Stimulated activated CD8-positive, alpha-beta memory T cell treated with anti-CD3 and anti-CD28 coated beads, Interleukin-12 subunit alpha, Interleukin-12 subunit beta, amount 100 ng/mL, for 24 hours (primary cell): ENCODE data around the gene CCDC33.

Experiments
- DNase-seq: peaks from one replicate; pipeline ENCODE4 v3.0.0-alpha.2; 2020; ENCODE audit errors: extremely low read depth

Gene CCDC33

GRCh38 chr15:74235962-74236361 is at the start of gene CCDC33:
TSS of gene CCDC33 (plus strand) at chr15:74236326. CDS start at chr15:74236720, 394 bp downstream.
- DNase-seq = no peak

- DNase-seq = no peak
Observed at GRCh38 chr15:74188216-74188615, 47.9 kb upstream of the CCDC33 start.

- no peak for DNase-seq
Observed at GRCh38 chr15:74191798-74192197, 44.3 kb upstream of the CCDC33 start.

GRCh38 chr15:74192751-74193150 is 43.4 kb upstream of the CCDC33 start:
- no peak for DNase-seq

- no peak for DNase-seq
Observed at GRCh38 chr15:74193299-74193718, 42.8 kb upstream of the CCDC33 start.

GRCh38 chr15:74193905-74194304 is 42.2 kb upstream of the CCDC33 start:
- no peak for DNase-seq

- no peak for DNase-seq
Observed at GRCh38 chr15:74194572-74195559, 41.3 kb upstream of the CCDC33 start.

GRCh38 chr15:74196175-74196574 is 40.0 kb upstream of the CCDC33 start:
- no peak for DNase-seq

GRCh38 chr15:74197176-74197965 is 38.8 kb upstream of the CCDC33 start:
- no peak for DNase-seq

- no peak for DNase-seq
Observed at GRCh38 chr15:74199297-74199652, 36.9 kb upstream of the CCDC33 start.

GRCh38 chr15:74200412-74200815 is 35.7 kb upstream of the CCDC33 start:
- no peak for DNase-seq

GRCh38 chr15:74200871-74201419 is 35.2 kb upstream of the CCDC33 start:
- no peak for DNase-seq

- DNase-seq = no peak
Observed at GRCh38 chr15:74201710-74202420, 34.3 kb upstream of the CCDC33 start.

- no peak for DNase-seq
Observed at GRCh38 chr15:74202452-74203401, 33.4 kb upstream of the CCDC33 start, which contains the start of gene STRA6. TSS of gene STRA6 (minus strand) at chr15:74202787. CDS start at chr15:74202267, 520 bp downstream.

- DNase-seq = no peak
Observed at GRCh38 chr15:74203914-74204431, 32.2 kb upstream of the CCDC33 start.

- no peak for DNase-seq
Observed at GRCh38 chr15:74205582-74205947, 30.6 kb upstream of the CCDC33 start.

GRCh38 chr15:74206801-74207281 is 29.3 kb upstream of the CCDC33 start:
- DNase-seq = no peak

- no peak for DNase-seq
Observed at GRCh38 chr15:74207652-74208440, 28.3 kb upstream of the CCDC33 start.

GRCh38 chr15:74208496-74208895 is 27.6 kb upstream of the CCDC33 start:
- DNase-seq = no peak
